GM10266 (cell line): ENCODE data around the gene ANK2.

Experiments
- DNase-seq: peaks from one replicate; pipeline ENCODE4 v3.0.0; 2012; ENCODE audit errors: extremely low spot score
- CTCF ChIP-seq: IDR thresholded peaks from 2 replicates; pipeline ENCODE4 v1.5.1; 2012; ENCODE audit warnings: mild to moderate bottlenecking, low read depth; ENCODE audit not compliant: control insufficient read depth, insufficient read depth; ENCODE audit errors: missing control alignments

The ANK2 gene

GRCh38 chr4:113272523-113272922 is 223.1 kb downstream of the ANK2 start:
- TF ChIP-seq CTCF, result no peak
- DNase-seq, result no peak

GRCh38 chr4:113273721-113274220 is 224.3 kb downstream of the ANK2 start:
- TF ChIP-seq CTCF, result no peak
- DNase-seq, result no peak

- no peak for DNase-seq
- TF ChIP-seq CTCF, result no peak
Observed at GRCh38 chr4:113276464-113277170, 227.2 kb downstream of the ANK2 start.

GRCh38 chr4:113278324-113278934 is 229.0 kb downstream of the ANK2 start:
- peak; percentile 92 for TF ChIP-seq CTCF
- peak; percentile 67 for DNase-seq

GRCh38 chr4:113285501-113285900 is 236.0 kb downstream of the ANK2 start:
- DNase-seq, result no peak
- TF ChIP-seq CTCF, result no peak

- no peak for DNase-seq
- TF ChIP-seq CTCF, result no peak
Observed at GRCh38 chr4:113288257-113288656, 238.8 kb downstream of the ANK2 start.

- no peak for TF ChIP-seq CTCF
- DNase-seq, result no peak
Observed at GRCh38 chr4:113288696-113289095, 239.2 kb downstream of the ANK2 start.
